Left ventricle myocardium inferior (tissue), 1 donor: Measurements from ENCODE around the gene AKAP13. TPM values are rescaled to one million over a fixed set of nuclear protein-coding genes. Genes with fewer than 3 reads are reported as not detected.
A peak's percentile ranks its signal among the peaks of the same experiment; 100 is the strongest.

Experiments
- DNase-seq: peaks from one replicate; pipeline ENCODE4 v3.0.0-alpha.2; 2020
- H3K27ac ChIP-seq: fragments of 200-600 bp; replicated peaks from 2 replicates; pipeline ENCODE4 v1.8.0; 2021
- H3K27me3 ChIP-seq: fragments of 200-600 bp; 2 replicates; pipeline ENCODE4 v1.8.0; 2021; ENCODE audit warnings: low read depth
- H3K36me3 ChIP-seq: fragments of 200-600 bp; 2 replicates; pipeline ENCODE4 v1.8.0; 2021
- H3K4me1 ChIP-seq: fragments of 200-600 bp; 2 replicates; pipeline ENCODE4 v1.8.0; 2021
- H3K4me3 ChIP-seq: fragments of 200-600 bp; 2 replicates; pipeline ENCODE4 v1.8.0; 2021; ENCODE audit warnings: mild to moderate bottlenecking, moderate library complexity
- H3K9me3 ChIP-seq: fragments of 200-600 bp; replicated peaks from 2 replicates; pipeline ENCODE4 v1.8.0; 2021
- intact Hi-C: fragments of 100-400 bp; cut with micrococcal nuclease; formaldehyde crosslinking; loops from one replicate; pipeline ENCODE4 v1.11.0; 2022
- total RNA-seq: library from RNA; stranded (reverse); fragmentation: NEBNext Ultra II Directional; extraction: Animal tissue kit (Norgen Biotek cat#: 25700); gene quantifications from one replicate; pipeline ENCODE4 v1.2.1, GENCODE V29; 2021
- TF ChIP-seq, protein P1 (sequence below): fragments of 200-600 bp; IDR thresholded peaks from 2 replicates; pipeline ENCODE4 v1.8.0; 2021; ENCODE audit warnings: antibody characterized with exemption, mild to moderate bottlenecking, borderline replicate concordance
- donor health status: DM: no; HTN: yes; CAD: no; lungs with severe emphysema.

AKAP13 gene
- total RNA-seq, 1 donor from 2014 or later: 331 TPM

DNA sequence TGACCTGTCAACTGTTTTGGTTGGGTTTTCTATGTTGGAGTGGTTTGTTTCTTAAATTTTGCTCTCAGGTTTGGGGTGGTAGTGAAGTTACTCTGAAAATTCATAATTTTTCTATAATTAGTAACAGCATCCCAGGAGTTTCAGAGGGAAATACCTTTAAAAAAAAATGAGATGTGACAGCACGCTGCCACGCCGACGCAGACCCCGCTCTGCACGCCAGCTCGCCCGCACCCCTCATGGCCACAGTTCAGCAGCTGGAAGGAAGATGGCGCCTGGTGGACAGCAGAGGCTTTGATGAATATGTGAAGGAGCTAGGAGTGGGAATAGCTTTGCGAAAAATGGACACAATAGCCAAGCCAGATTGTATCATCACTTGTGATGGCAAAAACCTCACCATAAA lies 34.6 kb downstream of the AKAP13 start:
- Histone ChIP-seq H3K27me3 (no peaks in the 10 kb centered on the region), H3K4me3 (no peak overlapping the region), H3K36me3 (no peaks in the 10 kb centered on the region), H3K9me3 (no peaks in the 10 kb centered on the region), H3K4me1 (peaks cover 95% of the 10 kb centered on the region), H3K27ac (peak overlapping the region; percentile 69)
- TF ChIP-seq, protein P1, sequence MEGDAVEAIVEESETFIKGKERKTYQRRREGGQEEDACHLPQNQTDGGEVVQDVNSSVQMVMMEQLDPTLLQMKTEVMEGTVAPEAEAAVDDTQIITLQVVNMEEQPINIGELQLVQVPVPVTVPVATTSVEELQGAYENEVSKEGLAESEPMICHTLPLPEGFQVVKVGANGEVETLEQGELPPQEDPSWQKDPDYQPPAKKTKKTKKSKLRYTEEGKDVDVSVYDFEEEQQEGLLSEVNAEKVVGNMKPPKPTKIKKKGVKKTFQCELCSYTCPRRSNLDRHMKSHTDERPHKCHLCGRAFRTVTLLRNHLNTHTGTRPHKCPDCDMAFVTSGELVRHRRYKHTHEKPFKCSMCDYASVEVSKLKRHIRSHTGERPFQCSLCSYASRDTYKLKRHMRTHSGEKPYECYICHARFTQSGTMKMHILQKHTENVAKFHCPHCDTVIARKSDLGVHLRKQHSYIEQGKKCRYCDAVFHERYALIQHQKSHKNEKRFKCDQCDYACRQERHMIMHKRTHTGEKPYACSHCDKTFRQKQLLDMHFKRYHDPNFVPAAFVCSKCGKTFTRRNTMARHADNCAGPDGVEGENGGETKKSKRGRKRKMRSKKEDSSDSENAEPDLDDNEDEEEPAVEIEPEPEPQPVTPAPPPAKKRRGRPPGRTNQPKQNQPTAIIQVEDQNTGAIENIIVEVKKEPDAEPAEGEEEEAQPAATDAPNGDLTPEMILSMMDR: no peak
- intact Hi-C loops: no loop called here
- DNase-seq: no peak

DNA sequence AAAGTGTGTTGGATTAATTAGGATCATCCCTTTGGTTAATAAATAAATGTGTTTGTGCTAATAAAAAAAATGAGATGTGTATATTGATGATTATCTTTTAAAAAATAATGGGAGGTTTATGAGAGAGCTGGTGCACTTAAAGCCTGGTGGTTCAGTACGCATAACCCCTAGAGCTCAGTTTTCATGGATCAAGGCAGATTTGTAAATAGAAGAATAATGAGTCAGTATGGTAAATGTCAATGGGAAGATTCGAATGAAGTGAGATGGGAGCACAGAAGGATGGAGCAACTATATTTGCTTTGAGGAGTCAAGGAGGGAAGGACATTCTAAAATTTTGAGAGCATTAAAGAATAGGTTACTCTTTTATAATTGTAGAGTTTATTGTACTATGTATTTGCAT lies 35.4 kb downstream of the AKAP13 start:
- no peak overlapping the region for H3K27ac ChIP-seq
- H3K36me3 ChIP-seq: no peaks in the 10 kb centered on the region
- H3K9me3 ChIP-seq: no peaks in the 10 kb centered on the region
- intact Hi-C loops: no loop called here
- TF ChIP-seq, protein P1: no peak
- no peak overlapping the region for H3K4me3 ChIP-seq
- peaks cover 94% of the 10 kb centered on the region for H3K4me1 ChIP-seq
- DNase-seq: no peak
- no peaks in the 10 kb centered on the region for H3K27me3 ChIP-seq

DNA sequence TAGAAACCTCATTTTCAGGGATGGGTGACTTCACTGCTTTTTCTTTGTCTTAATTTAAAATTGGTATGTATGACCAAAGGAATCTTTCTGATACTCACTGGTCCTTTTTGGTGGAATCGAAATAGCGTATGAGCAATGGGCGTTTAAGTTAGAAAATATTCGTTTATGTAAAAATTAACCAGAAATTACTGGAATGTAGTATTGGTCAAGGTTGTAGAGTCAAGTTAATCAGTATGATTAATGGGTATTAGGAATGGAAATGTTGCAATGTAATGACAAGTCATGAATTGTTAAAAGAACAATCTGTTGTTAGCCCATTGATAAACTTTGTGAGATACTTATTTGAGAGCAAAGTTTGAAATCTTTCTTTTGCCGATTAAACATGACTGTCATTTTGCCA lies 36.9 kb downstream of the AKAP13 start:
- DNase-seq: no peak
- Histone ChIP-seq H3K27me3 (no peaks in the 10 kb centered on the region), H3K9me3 (no peaks in the 10 kb centered on the region), H3K4me3 (no peak overlapping the region), H3K4me1 (peaks cover 94% of the 10 kb centered on the region), H3K27ac (no peak overlapping the region), H3K36me3 (no peaks in the 10 kb centered on the region)
- intact Hi-C loops: no loop called here
- TF ChIP-seq, protein P1: no peak

DNA sequence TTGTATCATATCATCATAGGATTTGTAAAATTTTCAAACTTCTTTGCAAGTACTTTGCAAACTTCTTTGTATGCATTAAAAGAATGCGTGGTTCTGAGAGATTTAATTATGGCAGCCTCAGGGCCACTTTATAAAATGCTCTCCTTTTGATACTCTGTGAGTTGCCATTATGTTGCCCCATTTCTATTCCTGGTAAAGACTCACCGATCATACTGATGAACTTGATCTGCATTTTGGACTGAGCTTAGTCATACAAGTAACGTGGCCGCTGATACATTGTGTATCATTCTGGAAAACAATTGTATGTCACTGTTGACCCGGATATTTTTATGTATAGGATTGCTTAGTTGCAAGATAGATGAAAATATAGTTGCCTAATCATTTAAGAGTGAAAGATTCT lies 38.8 kb downstream of the AKAP13 start:
- intact Hi-C loops: no loop called here

DNA sequence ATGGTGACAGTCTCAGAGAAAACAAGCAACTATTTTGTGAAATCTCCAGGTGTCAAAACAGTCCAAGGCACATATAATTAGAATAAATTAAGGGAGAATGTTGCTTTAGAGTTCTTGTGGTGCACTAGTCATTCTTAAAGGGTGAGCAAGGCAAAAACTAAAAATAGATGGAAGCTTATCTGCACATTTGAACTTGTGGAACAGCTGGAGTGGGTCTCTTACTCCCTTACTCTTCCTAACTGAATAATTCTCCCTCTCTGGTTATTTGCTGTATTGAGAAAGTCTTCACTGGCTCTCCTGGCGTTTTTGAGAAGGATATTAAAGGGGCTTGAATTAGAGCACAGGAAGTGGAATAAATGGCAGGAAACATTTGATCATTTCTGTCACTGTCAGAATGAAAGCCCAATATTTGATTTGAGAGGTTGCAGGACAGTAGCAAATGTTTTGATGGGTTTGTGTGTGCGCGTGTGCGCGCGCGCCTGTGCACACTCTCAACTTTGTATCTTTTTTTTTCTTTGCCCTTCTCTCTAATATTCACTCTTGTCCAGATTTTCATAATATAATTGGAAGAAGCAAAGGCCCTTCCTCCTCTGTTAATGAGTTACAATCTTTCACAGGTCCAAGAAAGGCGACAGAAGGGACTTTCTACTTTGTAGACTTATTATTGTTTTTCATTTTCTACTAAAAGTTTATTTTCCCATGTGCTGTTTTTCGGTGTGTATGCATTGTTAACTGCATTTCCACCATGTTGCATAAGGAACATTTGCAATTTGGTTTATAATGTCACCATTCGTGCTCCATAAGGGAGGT lies 40.9 kb downstream of the AKAP13 start:
- no peak for DNase-seq
- H3K36me3 ChIP-seq: no peaks in the 10 kb centered on the region
- H3K9me3 ChIP-seq: no peaks in the 10 kb centered on the region
- H3K27me3 ChIP-seq: no peaks in the 10 kb centered on the region
- TF ChIP-seq, protein P1: no peak
- peak overlapping the region; percentile 21 for H3K4me3 ChIP-seq
- intact Hi-C loops: no loop called here
- peaks cover 96% of the 10 kb centered on the region for H3K4me1 ChIP-seq
- H3K27ac ChIP-seq: peak overlapping the region; percentile 66

More for the DNA sequence above, 38.8 kb downstream of the AKAP13 start:
- no peak overlapping the region for H3K4me3 ChIP-seq
- H3K27me3 ChIP-seq: no peaks in the 10 kb centered on the region
- no peak overlapping the region for H3K27ac ChIP-seq
- TF ChIP-seq, protein P1: no peak
- H3K9me3 ChIP-seq: no peaks in the 10 kb centered on the region
- no peak for DNase-seq
- H3K4me1 ChIP-seq: peaks cover 94% of the 10 kb centered on the region
- no peaks in the 10 kb centered on the region for H3K36me3 ChIP-seq
